ENCODE data around the gene EHMT1.

Gene EHMT1

GRCh38 chr9:137708590-137709284, 89.9 kb downstream of the EHMT1 start:
- TF ChIP-seq TEAD4 (IDR thresholded peaks at IDR 0.05) = no peak
- TF ChIP-seq USF1 (IDR thresholded peaks at IDR 0.05) = no peak
- no peak for TF ChIP-seq TAF1 (IDR thresholded peaks at IDR 0.05; ENCODE audit: low read depth)
- no peak for TF ChIP-seq EGR1 (IDR thresholded peaks at IDR 0.05)
- no peak for TF ChIP-seq MAX (IDR thresholded peaks at IDR 0.05)
- no peak for TF ChIP-seq REST (IDR thresholded peaks at IDR 0.05; ENCODE audit: low read depth)
- no peak for TF ChIP-seq FOXM1 (IDR thresholded peaks at IDR 0.05; ENCODE audit: borderline replicate concordance, low read depth)
- no peak for TF ChIP-seq ZBTB7A (IDR thresholded peaks at IDR 0.05; ENCODE audit: low read depth)
- TF ChIP-seq TCF12 (IDR thresholded peaks at IDR 0.05; ENCODE audit: low read depth) = no peak
- TF ChIP-seq RAD21 (IDR thresholded peaks at IDR 0.05; ENCODE audit: low read depth) = no peak
- TF ChIP-seq CREB1 (IDR thresholded peaks at IDR 0.05; ENCODE audit: low read depth) = no peak
- no peak for TF ChIP-seq NFIC (IDR thresholded peaks at IDR 0.05)
- TF ChIP-seq YY1 (IDR thresholded peaks at IDR 0.05; ENCODE audit: low read depth) = no peak
- no peak for TF ChIP-seq EP300 (IDR thresholded peaks at IDR 0.05; ENCODE audit: borderline replicate concordance)
- TF ChIP-seq CEBPB (IDR thresholded peaks at IDR 0.05) = no peak

GRCh38 chr9:137709411-137710101, 90.8 kb downstream of the EHMT1 start:
- TF ChIP-seq CREB1 (IDR thresholded peaks at IDR 0.05; ENCODE audit: low read depth) (no peak), REST (IDR thresholded peaks at IDR 0.05; ENCODE audit: low read depth) (no peak), EP300 (IDR thresholded peaks at IDR 0.05; ENCODE audit: borderline replicate concordance) (no peak), TAF1 (IDR thresholded peaks at IDR 0.05; ENCODE audit: low read depth) (no peak), RAD21 (IDR thresholded peaks at IDR 0.05; ENCODE audit: low read depth) (no peak), TCF12 (IDR thresholded peaks at IDR 0.05; ENCODE audit: low read depth) (no peak), FOXM1 (IDR thresholded peaks at IDR 0.05; ENCODE audit: borderline replicate concordance, low read depth) (no peak), YY1 (IDR thresholded peaks at IDR 0.05; ENCODE audit: low read depth) (no peak), ZBTB7A (IDR thresholded peaks at IDR 0.05; ENCODE audit: low read depth) (no peak), NFIC (IDR thresholded peaks at IDR 0.05) (no peak), CEBPB (IDR thresholded peaks at IDR 0.05) (no peak), MAX (IDR thresholded peaks at IDR 0.05) (no peak), EGR1 (IDR thresholded peaks at IDR 0.05) (no peak), TEAD4 (IDR thresholded peaks at IDR 0.05) (no peak), USF1 (IDR thresholded peaks at IDR 0.05) (no peak)

GRCh38 chr9:137710704-137711103, 91.9 kb downstream of the EHMT1 start:
- TF ChIP-seq REST (IDR thresholded peaks at IDR 0.05; ENCODE audit: low read depth) (no peak), EGR1 (IDR thresholded peaks at IDR 0.05) (no peak), TAF1 (IDR thresholded peaks at IDR 0.05; ENCODE audit: low read depth) (no peak), ZBTB7A (IDR thresholded peaks at IDR 0.05; ENCODE audit: low read depth) (no peak), TCF12 (IDR thresholded peaks at IDR 0.05; ENCODE audit: low read depth) (no peak), NFIC (IDR thresholded peaks at IDR 0.05) (no peak), CREB1 (IDR thresholded peaks at IDR 0.05; ENCODE audit: low read depth) (no peak), USF1 (IDR thresholded peaks at IDR 0.05) (no peak), MAX (IDR thresholded peaks at IDR 0.05) (no peak)
